Transverse colon (tissue), 4 donors: ENCODE data around the gene DIS3L. TPM values are rescaled to one million over a fixed set of nuclear protein-coding genes. Genes with fewer than 3 reads are reported as not detected.
"Not testable (repeated sequence)": the region's sequence is repeated elsewhere in the genome, so short reads cannot be mapped to it uniquely, and the experiment has no call there.

ENCODE experiments used
- DNase-seq: peaks from one replicate; pipeline ENCODE4 v3.0.0-alpha.2; 2019
- H3K27ac ChIP-seq, 4 donors: fragments of 200-600 bp; sonication (generic); 2 replicates each; pipeline ENCODE4 v1.5.1; 2016 to 2018; ENCODE audit warnings: inconsistent platforms in 4 of 4
- H3K27me3 ChIP-seq: fragments of 200-600 bp; sonication (generic); 2 replicates; pipeline ENCODE4 v1.5.1; 2017; ENCODE audit warnings: inconsistent platforms
- H3K36me3 ChIP-seq, 4 donors: fragments of 200-600 bp; sonication (generic); 2 replicates each; pipeline ENCODE4 v1.5.1; 2017 to 2019; ENCODE audit warnings: inconsistent platforms in 4 of 4
- H3K4me1 ChIP-seq, 4 donors: fragments of 200-600 bp; sonication (generic); 2 replicates each; pipeline ENCODE4 v1.5.1; 2017 to 2020; ENCODE audit warnings: inconsistent platforms in 4 of 4
- H3K4me3 ChIP-seq, 4 donors: fragments of 200-600 bp; sonication (generic); 1 replicate in 1 of 4; 2 replicates in 3 of 4; pipeline versions ENCODE4 v1.5.1 to v1.6.1; 2017 to 2019; ENCODE audit warnings: inconsistent platforms in 4 of 4
- H3K9me3 ChIP-seq, 2 donors: fragments of 200-600 bp; sonication (generic); 2 replicates each; pipeline ENCODE4 v1.5.1; 2017 to 2019; ENCODE audit warnings: inconsistent platforms in 2 of 2
- CTCF ChIP-seq, 5 experiments: fragments of 200-600 bp in 3 of 5; fragments of 450-650 bp in 2 of 5; sonication (generic) in 3 of 5; IDR thresholded peaks; 1 replicate in 2 of 5; 2 replicates in 3 of 5; pipeline ENCODE4 v1.5.1; 2016 to 2017; ENCODE audit warnings: antibody characterized with exemption in 5 of 5, inconsistent platforms in 3 of 5, mild to moderate bottlenecking in 2 of 5, moderate library complexity in 1 of 5
- EP300 ChIP-seq: sonication (generic); formaldehyde crosslinking; IDR thresholded peaks from one replicate; pipeline ENCODE4 v1.6.1; 2017; ENCODE audit warnings: antibody characterized with exemption, low read depth
- POLR2A ChIP-seq: fragments of 450-650 bp; IDR thresholded peaks from one replicate; pipeline ENCODE4 v1.6.1; 2016; ENCODE audit warnings: antibody characterized with exemption, mild to moderate bottlenecking, moderate library complexity
- POLR2AphosphoS5 ChIP-seq, 3 donors: sonication (generic); formaldehyde crosslinking; IDR thresholded peaks; one replicate each; pipeline ENCODE4 v1.6.1; 2016; ENCODE audit warnings: antibody characterized with exemption in 3 of 3
- WGBS, 2 donors: methylation state at CpG; one replicate each; pipeline ENCODE4 v1.1.5; 2018; ENCODE audit warnings: low coverage in 1 of 2; 5-methylcytosine and 5-hydroxymethylcytosine counted together
- in situ Hi-C, 4 donors: fragments of 200-750 bp; cut with MboI; loops; one replicate each; pipeline versions ENCODE4 v1.15.0 to v1.15.1; 2017; ENCODE audit warnings: low sequenced_read_pairs in 3 of 4, low pct_ligation_motif_present in 1 of 4, low pct_unique_long_range_greater_than_20kb in 1 of 4
- intact Hi-C: fragments of 100-400 bp; cut with DNase I; formaldehyde crosslinking; loops from one replicate; pipeline ENCODE4 v1.15.1; 2023; ENCODE audit warnings: low total_unique reads
- total RNA-seq, 4 donors: library from RNA; depleted of rRNA; stranded (reverse); fragments of >200 nt; gene quantifications; one replicate each; pipeline ENCODE4 v1.1.0, GENCODE V29; 2016

The DIS3L gene
- total RNA-seq, 4 donors from 2014 or later, result 17.6 to 24.8 (median 24.3) TPM

- TF ChIP-seq POLR2A, result no peak
- no peak for TF ChIP-seq CTCF (IDR thresholded peaks at IDR 0.05)
- TF ChIP-seq EP300, result no peak
- no peak for TF ChIP-seq POLR2AphosphoS5 (IDR thresholded peaks at IDR 0.05)
- no peaks in the 10 kb centered on the region for H3K36me3 ChIP-seq
- no peaks in the 10 kb centered on the region for H3K9me3 ChIP-seq
- no peaks in the 10 kb centered on the region for H3K27me3 ChIP-seq
- H3K27ac ChIP-seq, result no peak overlapping the region
- no peak overlapping the region for H3K4me3 ChIP-seq
- no peak for DNase-seq
- intact Hi-C loops (no loop called here), in situ Hi-C loops (no loop called here)
- peaks cover 0 to 6% (median 0%) of the 10 kb centered on the region in 4 donors for H3K4me1 ChIP-seq
- 88 to 98% methylated on average over 3 of the region's 3 CpGs for WGBS, 2 donors
Observed at GRCh38 chr15:66364944-66365528, 71.7 kb downstream of the DIS3L start.

GRCh38 chr15:66369773-66370651 lies 76.6 kb downstream of the DIS3L start:
- DNase-seq, result no peak
- Histone ChIP-seq H3K27me3 (no peaks in the 10 kb centered on the region), H3K36me3 (no peaks in the 10 kb centered on the region), H3K4me3 (peak overlapping the region in 3 of 4 donors; percentile 19 to 35 (median 20)), H3K4me1 (peaks cover 0 to 7% (median 0%) of the 10 kb centered on the region in 4 donors), H3K9me3 (peaks cover 4 to 7% of the 10 kb centered on the region in 2 donors), H3K27ac (peak overlapping the region; percentile 55 to 80 (median 63))
- in situ Hi-C loops, result no loop called here
- TF ChIP-seq POLR2AphosphoS5 (IDR thresholded peaks at IDR 0.05) (peak in 1 of 3 donors; percentile 29), POLR2A (no peak), CTCF (IDR thresholded peaks at IDR 0.05) (no peak)
- intact Hi-C loops, result no loop called here
- WGBS, 2 donors, result 18 to 31% methylated on average over 9 to 12 of the region's 12 CpGs

- Histone ChIP-seq H3K4me1 (peaks cover 0 to 7% (median 0%) of the 10 kb centered on the region in 4 donors), H3K27ac (no peak overlapping the region), H3K4me3 (no peak overlapping the region), H3K36me3 (no peaks in the 10 kb centered on the region), H3K9me3 (peaks cover 4 to 7% of the 10 kb centered on the region in 2 donors), H3K27me3 (no peaks in the 10 kb centered on the region)
- in situ Hi-C loops (no loop called here), intact Hi-C loops (no loop called here)
- TF ChIP-seq CTCF (IDR thresholded peaks at IDR 0.05), result no peak
- no peak for TF ChIP-seq POLR2AphosphoS5 (IDR thresholded peaks at IDR 0.05)
- TF ChIP-seq POLR2A, result no peak
- no peak for TF ChIP-seq EP300
- 79 to 94% methylated on average over 2 to 4 of the region's 4 CpGs for WGBS, 2 donors
- no peak for DNase-seq
Observed at GRCh38 chr15:66374179-66374578, 80.8 kb downstream of the DIS3L start.

GRCh38 chr15:66378814-66379430 lies 85.6 kb downstream of the DIS3L start:
- H3K27ac ChIP-seq, result no peak overlapping the region
- DNase-seq, result no peak
- H3K27me3 ChIP-seq, result no peaks in the 10 kb centered on the region
- WGBS, 2 donors, result 84 to 94% methylated on average over 6 to 7 of the region's 7 CpGs
- in situ Hi-C loops, result loop anchor here in 1 of 4 donors (25.0 kb wide), 1 partner anchor 108 kb away; the partner anchor contains the start of gene SNAPC5
- no peaks in the 10 kb centered on the region for H3K4me1 ChIP-seq
- peaks cover 2 to 7% of the 10 kb centered on the region in 2 donors for H3K9me3 ChIP-seq
- intact Hi-C loops, result no loop called here
- H3K4me3 ChIP-seq, result no peak overlapping the region
- H3K36me3 ChIP-seq, result no peaks in the 10 kb centered on the region
- TF ChIP-seq CTCF (IDR thresholded peaks at IDR 0.05), result no peak
- no peak for TF ChIP-seq EP300
- no peak for TF ChIP-seq POLR2A
- TF ChIP-seq POLR2AphosphoS5 (IDR thresholded peaks at IDR 0.05), result no peak

GRCh38 chr15:66381376-66381775 lies 88.0 kb downstream of the DIS3L start:
- H3K9me3 ChIP-seq, intact Hi-C loops, H3K4me1 ChIP-seq, DNase-seq, H3K4me3 ChIP-seq, H3K36me3 ChIP-seq, H3K27ac ChIP-seq, H3K27me3 ChIP-seq: not testable (repeated sequence)
- in situ Hi-C loops, result loop anchor here in 2 of 4 donors (5.0 to 25.0 kb wide), 2 partner anchors 106 to 116 kb away; partner anchors contain the start of gene SNAPC5 (in 2 of the 2)
- 90 to 93% methylated on average over 2 of the region's 2 CpGs for WGBS, 2 donors
